PC-9 (cell line): ENCODE results near the gene RBP7.

Experiments used
- EZH2 ChIP-seq: fragments of 200-600 bp; sonication (generic); IDR thresholded peaks from 2 replicates; pipeline ENCODE4 v1.8.0; 2017; ENCODE audit warnings: antibody characterized with exemption, low read depth
- TF ChIP-seq, protein P1 (sequence below): fragments of 200-600 bp; sonication (generic); conservative IDR thresholded peaks from 2 replicates; pipeline ENCODE4 v1.6.1; 2017; ENCODE audit warnings: mixed run types, antibody characterized with exemption, mild to moderate bottlenecking, moderate library complexity

DNA sequence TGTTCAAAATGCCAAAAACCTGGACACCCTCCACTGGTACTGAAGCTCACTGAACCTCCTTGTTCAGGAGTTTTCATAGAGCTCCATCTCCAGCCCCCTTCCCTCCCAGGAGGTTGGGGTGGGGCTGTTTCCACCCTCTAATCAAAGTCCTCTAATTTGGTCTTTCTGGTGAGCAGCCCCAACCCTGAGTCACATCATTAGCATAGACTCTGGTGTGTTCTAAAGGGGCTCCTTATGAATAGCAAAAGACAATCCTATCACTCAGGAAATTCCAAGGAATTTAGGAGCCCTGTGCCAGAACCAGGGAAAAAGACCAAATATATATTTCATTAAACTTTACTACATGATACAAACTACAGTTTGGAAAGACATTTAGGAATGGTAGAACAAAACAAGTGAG lies 22.5 kb downstream of the RBP7 start:
- TF ChIP-seq EZH2, result no peak
- TF ChIP-seq, protein P1, sequence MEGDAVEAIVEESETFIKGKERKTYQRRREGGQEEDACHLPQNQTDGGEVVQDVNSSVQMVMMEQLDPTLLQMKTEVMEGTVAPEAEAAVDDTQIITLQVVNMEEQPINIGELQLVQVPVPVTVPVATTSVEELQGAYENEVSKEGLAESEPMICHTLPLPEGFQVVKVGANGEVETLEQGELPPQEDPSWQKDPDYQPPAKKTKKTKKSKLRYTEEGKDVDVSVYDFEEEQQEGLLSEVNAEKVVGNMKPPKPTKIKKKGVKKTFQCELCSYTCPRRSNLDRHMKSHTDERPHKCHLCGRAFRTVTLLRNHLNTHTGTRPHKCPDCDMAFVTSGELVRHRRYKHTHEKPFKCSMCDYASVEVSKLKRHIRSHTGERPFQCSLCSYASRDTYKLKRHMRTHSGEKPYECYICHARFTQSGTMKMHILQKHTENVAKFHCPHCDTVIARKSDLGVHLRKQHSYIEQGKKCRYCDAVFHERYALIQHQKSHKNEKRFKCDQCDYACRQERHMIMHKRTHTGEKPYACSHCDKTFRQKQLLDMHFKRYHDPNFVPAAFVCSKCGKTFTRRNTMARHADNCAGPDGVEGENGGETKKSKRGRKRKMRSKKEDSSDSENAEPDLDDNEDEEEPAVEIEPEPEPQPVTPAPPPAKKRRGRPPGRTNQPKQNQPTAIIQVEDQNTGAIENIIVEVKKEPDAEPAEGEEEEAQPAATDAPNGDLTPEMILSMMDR, result no peak
